ENCODE measurements around the gene CFL1.

Gene CFL1

DNA sequence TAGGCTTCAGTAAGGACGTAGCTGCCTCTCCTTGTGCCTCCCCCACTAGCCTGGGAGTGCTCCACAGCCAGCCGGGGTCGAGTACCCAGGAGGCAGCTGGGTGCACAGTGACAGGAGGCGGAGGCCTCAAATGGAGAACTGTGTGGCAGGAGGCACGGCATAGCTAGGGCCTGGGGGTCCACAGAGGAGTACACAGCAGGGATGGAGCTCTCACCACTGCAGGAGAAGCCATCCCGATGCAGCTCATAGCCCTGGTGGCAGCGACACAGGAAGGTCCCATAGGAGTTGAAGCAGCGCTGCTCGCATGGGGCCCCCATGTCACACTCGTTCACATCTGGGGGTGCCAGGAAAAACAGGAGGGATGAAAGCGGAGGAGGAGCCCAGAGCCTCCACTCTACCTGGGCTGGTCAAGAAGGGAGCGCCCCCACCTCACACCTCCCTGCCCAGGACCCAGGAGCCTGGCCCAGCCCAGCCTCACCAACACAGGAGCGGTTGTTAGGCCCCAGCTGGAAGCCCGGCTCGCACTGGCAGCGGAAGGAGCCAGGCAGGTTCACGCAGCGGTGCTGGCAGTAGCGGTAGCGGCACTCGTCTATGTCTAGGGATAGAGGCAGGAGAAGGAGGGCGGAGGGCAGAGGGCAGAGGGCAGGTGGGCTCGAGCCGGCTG is 11.8 kb upstream of the CFL1 start:
- Histone ChIP-seq H3K27me3 (ENCODE audit: control insufficient read depth in 1 of 2, insufficient read depth in 2 of 2, low read length in 2 of 2) (no peaks in the 10 kb centered on the region), H3K27ac (ENCODE audit: low read depth, low read length) (no peak overlapping the region), H3K4me1 (ENCODE audit: control insufficient read depth in 1 of 2, insufficient read depth in 2 of 2, low read length in 2 of 2) (peaks cover 12 to 17% of the 10 kb centered on the region in 2 donors), H3K4me3 (ENCODE audit: low read depth in 1 of 2, low read length in 2 of 2) (no peak overlapping the region), H3K9me3 (ENCODE audit: control insufficient read depth in 1 of 2, low read length in 2 of 2) (no peaks in the 10 kb centered on the region), H3K36me3 (ENCODE audit: control insufficient read depth in 1 of 2, insufficient read depth in 2 of 2, low read length in 2 of 2) (peaks cover 22 to 30% of the 10 kb centered on the region in 2 donors), H3K9ac (ENCODE audit: low read depth in 1 of 2, low read length in 2 of 2) (no peak overlapping the region)

DNA sequence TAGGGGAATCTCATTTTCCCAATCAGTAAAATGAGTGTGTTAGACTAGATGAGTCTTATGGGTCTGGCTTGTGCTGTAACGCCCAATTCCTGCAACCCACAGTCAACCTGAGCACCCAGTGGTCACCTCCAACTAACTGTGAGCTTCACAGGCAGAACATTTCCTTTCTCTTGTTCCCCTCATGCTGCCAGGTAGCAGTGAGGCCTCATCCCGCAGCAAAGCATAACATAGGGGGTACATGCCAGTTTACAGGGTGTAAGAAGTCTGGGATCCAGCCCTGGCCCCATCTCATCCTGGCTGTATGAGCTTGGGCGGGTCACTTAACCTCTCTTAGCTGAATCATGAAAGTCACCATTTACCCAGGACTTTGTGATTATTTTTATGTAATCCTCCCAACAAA is 10.9 kb upstream of the CFL1 start:
- H3K36me3 ChIP-seq (ENCODE audit: control insufficient read depth in 1 of 2, insufficient read depth in 2 of 2, low read length in 2 of 2): peaks cover 31 to 39% of the 10 kb centered on the region in 2 donors
- peaks cover 12 to 17% of the 10 kb centered on the region in 2 donors for H3K4me1 ChIP-seq (ENCODE audit: control insufficient read depth in 1 of 2, insufficient read depth in 2 of 2, low read length in 2 of 2)
- no peaks in the 10 kb centered on the region for H3K27me3 ChIP-seq (ENCODE audit: control insufficient read depth in 1 of 2, insufficient read depth in 2 of 2, low read length in 2 of 2)
- H3K4me3 ChIP-seq (ENCODE audit: low read depth in 1 of 2, low read length in 2 of 2): no peak overlapping the region
- H3K27ac ChIP-seq (ENCODE audit: low read depth, low read length): no peak overlapping the region
- no peak overlapping the region for H3K9ac ChIP-seq (ENCODE audit: low read depth in 1 of 2, low read length in 2 of 2)
- no peaks in the 10 kb centered on the region for H3K9me3 ChIP-seq (ENCODE audit: control insufficient read depth in 1 of 2, low read length in 2 of 2)

DNA sequence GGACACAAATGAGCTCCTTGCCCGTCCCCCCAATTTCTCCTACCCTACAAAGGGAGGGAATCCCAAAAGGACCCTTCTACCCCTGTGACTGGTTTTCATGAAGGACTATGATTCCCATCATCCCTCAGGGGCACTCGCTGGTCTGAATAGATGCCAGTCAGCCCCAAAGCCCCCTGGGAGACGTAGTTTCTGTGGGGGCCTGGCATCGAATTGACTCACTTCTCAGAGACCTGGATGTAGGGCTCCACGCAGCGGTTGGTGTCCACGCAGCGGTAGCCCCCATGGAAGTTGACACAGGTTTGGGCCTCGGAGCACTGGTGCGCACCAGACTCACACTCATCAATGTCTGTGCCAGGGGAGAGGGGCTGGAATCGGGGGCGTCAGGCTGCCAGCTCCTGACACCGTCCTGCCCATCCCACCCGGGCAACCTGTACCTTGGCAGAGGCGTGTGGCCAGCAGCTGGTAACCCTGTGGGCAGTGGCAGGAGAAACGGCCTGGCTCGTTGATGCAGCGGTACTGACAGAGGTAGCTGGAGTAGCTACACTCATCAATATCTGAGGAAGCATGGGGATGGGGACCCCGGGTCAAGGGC is 10.2 kb upstream of the CFL1 start:
- Histone ChIP-seq H3K27ac (ENCODE audit: low read depth, low read length) (no peak overlapping the region), H3K4me1 (ENCODE audit: control insufficient read depth in 1 of 2, insufficient read depth in 2 of 2, low read length in 2 of 2) (peaks cover 9 to 17% of the 10 kb centered on the region in 2 donors), H3K4me3 (ENCODE audit: low read depth in 1 of 2, low read length in 2 of 2) (no peak overlapping the region), H3K27me3 (ENCODE audit: control insufficient read depth in 1 of 2, insufficient read depth in 2 of 2, low read length in 2 of 2) (no peaks in the 10 kb centered on the region), H3K9me3 (ENCODE audit: control insufficient read depth in 1 of 2, low read length in 2 of 2) (no peaks in the 10 kb centered on the region), H3K36me3 (ENCODE audit: control insufficient read depth in 1 of 2, insufficient read depth in 2 of 2, low read length in 2 of 2) (peaks cover 38 to 46% of the 10 kb centered on the region in 2 donors), H3K9ac (ENCODE audit: low read depth in 1 of 2, low read length in 2 of 2) (no peak overlapping the region)

DNA sequence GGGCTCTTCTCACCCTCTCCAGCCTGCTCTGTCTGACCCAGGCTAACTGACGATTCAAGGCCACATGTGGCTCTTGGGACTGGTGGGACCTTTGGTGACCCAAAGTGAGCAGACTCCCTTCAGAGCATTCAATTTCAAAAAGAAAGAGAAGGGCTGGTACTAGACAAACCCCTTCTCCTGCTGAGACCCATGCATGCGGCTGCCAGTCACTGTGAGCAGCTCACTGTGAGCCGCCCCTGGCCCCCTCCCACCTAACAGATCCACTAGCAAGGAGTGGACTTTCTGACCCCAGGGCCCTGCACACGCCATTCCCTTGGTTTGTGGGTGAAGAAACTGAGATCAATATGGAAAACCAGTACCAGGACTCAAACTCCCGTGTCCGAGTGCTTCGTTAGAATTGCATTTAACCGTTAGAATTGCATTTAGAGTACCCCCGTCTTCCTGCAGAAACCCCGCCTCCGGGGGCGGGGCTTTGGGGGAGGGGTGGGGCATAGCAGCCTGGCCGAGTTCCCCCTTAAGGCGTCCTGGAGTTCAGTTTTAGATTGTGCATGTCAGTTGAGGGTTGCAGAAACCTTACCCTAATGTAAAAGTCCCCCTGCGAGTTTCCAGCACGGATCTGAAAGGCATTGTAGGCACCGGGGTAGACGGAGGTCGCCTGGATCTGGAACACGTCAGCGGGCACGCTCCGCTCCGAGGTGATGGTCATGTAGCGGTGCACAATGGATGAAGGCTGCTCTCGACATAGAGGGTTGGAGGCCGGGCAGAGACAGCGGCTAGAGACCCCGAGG is 9.5 kb upstream of the CFL1 start:
- Histone ChIP-seq H3K27ac (ENCODE audit: low read depth, low read length) (no peak overlapping the region), H3K4me1 (ENCODE audit: control insufficient read depth in 1 of 2, insufficient read depth in 2 of 2, low read length in 2 of 2) (peaks cover 5 to 17% of the 10 kb centered on the region in 2 donors), H3K9me3 (ENCODE audit: control insufficient read depth in 1 of 2, low read length in 2 of 2) (no peaks in the 10 kb centered on the region), H3K9ac (ENCODE audit: low read depth in 1 of 2, low read length in 2 of 2) (no peak overlapping the region), H3K36me3 (ENCODE audit: control insufficient read depth in 1 of 2, insufficient read depth in 2 of 2, low read length in 2 of 2) (peaks cover 39 to 53% of the 10 kb centered on the region in 2 donors), H3K27me3 (ENCODE audit: control insufficient read depth in 1 of 2, insufficient read depth in 2 of 2, low read length in 2 of 2) (no peaks in the 10 kb centered on the region), H3K4me3 (ENCODE audit: low read depth in 1 of 2, low read length in 2 of 2) (no peak overlapping the region)

DNA sequence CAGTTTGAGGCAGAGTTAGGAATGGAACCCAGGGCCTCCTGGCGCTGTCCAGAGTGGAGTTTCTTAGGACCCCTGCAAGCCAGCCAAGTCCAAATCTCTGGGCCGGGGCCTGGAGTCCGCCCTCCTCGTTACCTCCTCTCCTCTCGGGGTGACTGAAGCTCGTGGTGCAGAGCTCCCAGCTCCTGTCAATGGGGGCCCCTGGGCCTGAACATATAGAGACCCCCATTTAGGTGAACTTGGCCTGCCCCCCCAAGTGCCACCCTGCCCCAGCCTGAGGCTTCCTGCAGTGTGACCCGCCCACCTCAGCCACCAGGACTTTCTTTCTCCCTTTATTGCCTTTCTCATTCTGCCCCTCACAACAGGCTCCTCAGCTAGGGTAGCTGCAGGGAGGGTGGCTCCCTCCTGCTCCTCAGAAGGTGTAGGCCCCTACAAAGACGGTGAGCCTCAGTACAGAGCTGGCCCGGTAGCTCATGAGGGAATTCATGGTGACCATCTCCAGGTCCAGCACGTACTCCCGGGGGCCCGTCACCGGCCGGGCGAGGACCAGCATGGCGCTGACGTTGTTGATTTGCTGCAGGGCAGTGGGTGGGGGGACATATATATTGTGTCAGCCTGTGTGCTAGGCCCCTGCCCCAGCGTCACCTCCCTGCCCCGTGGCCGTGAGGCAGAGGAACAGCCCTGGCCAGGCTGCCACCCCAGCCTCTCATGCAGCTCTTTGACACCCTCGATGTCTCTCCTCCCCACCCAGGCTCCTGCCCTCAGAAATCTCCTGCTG is 8.7 kb upstream of the CFL1 start:
- Histone ChIP-seq H3K9me3 (ENCODE audit: control insufficient read depth in 1 of 2, low read length in 2 of 2) (no peaks in the 10 kb centered on the region), H3K27me3 (ENCODE audit: control insufficient read depth in 1 of 2, insufficient read depth in 2 of 2, low read length in 2 of 2) (no peaks in the 10 kb centered on the region), H3K36me3 (ENCODE audit: control insufficient read depth in 1 of 2, insufficient read depth in 2 of 2, low read length in 2 of 2) (peaks cover 39 to 59% of the 10 kb centered on the region in 2 donors), H3K4me1 (ENCODE audit: control insufficient read depth in 1 of 2, insufficient read depth in 2 of 2, low read length in 2 of 2) (peaks cover 6 to 22% of the 10 kb centered on the region in 2 donors), H3K9ac (ENCODE audit: low read depth in 1 of 2, low read length in 2 of 2) (no peak overlapping the region), H3K4me3 (ENCODE audit: low read depth in 1 of 2, low read length in 2 of 2) (no peak overlapping the region), H3K27ac (ENCODE audit: low read depth, low read length) (no peak overlapping the region)

DNA sequence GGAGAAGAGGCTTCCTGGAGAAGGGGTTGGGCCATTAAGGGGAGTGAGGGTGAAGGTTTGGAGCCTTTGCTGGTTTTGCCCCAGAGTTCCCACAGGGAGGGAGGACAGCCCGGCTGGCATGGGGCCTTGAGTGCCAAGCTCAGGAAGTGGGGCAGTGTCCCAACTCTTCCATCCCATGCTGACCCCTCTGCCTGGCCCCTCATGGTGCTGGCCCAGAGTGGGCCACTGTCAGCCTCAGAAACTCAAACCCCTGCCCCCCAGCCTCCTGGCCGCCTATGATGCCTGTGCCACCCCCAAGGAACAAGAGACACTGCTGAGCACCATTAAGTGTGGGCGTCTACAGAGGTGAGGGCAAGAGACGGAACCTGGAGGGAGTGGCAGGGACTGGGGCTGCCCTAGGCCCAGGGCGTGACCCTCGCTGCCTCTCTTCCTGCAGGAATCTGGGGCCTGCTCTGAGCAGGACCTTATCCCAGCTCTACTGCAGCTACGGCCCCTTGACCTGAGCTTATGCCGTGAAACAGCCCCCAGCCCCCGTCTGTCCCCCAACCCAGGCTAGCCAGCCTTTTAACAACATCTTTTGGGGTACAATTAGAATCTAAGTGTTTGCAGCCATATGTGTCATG is 7.7 kb upstream of the CFL1 start:
- H3K9ac ChIP-seq (ENCODE audit: low read depth in 1 of 2, low read length in 2 of 2): no peak overlapping the region
- no peak overlapping the region for H3K27ac ChIP-seq (ENCODE audit: low read depth, low read length)
- H3K27me3 ChIP-seq (ENCODE audit: control insufficient read depth in 1 of 2, insufficient read depth in 2 of 2, low read length in 2 of 2): no peaks in the 10 kb centered on the region
- H3K9me3 ChIP-seq (ENCODE audit: control insufficient read depth in 1 of 2, low read length in 2 of 2): no peaks in the 10 kb centered on the region
- no peak overlapping the region for H3K4me3 ChIP-seq (ENCODE audit: low read depth in 1 of 2, low read length in 2 of 2)
- peaks cover 15 to 20% of the 10 kb centered on the region in 2 donors for H3K4me1 ChIP-seq (ENCODE audit: control insufficient read depth in 1 of 2, insufficient read depth in 2 of 2, low read length in 2 of 2)
- H3K36me3 ChIP-seq (ENCODE audit: control insufficient read depth in 1 of 2, insufficient read depth in 2 of 2, low read length in 2 of 2): peaks cover 39 to 59% of the 10 kb centered on the region in 2 donors

DNA sequence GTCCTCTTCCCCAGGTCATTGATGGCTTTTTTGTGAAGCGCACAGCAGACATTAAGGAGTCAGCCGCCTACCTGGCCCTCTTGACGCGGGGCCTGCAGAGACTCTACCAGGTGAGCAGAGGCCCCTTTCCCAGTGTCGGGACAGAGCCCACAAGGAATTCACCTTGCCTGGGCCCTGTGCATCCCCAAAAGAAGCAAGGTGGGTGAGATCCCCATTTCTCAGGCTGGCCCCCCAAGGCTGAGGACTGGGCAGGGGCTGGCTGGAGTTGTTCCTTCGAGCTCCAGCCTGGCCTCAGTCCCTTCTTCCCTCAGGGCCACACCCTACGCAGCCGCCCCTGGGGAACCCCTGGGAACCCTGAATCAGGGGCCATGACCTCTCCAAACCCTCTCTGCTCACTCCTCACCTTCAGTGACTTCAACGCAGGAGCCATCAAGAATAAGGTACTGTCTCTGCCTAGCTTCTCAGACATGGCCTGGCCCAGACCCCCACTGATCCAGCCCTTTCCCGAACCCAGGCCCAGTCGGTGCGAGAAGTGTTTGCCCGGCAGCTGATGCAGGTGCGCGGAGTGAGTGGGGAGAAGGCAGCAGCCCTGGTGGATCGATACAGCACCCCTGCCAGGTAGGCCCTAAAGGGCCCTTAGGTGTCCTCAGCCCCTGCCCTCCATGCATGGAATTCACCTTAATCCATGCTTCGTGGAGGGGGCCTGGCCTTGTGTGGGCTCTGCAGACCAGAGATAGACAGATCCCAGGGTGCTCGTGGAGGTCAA is 6.9 kb upstream of the CFL1 start:
- no peak overlapping the region for H3K9ac ChIP-seq (ENCODE audit: low read depth in 1 of 2, low read length in 2 of 2)
- H3K4me1 ChIP-seq (ENCODE audit: control insufficient read depth in 1 of 2, insufficient read depth in 2 of 2, low read length in 2 of 2): peaks cover 13 to 18% of the 10 kb centered on the region in 2 donors
- no peaks in the 10 kb centered on the region for H3K9me3 ChIP-seq (ENCODE audit: control insufficient read depth in 1 of 2, low read length in 2 of 2)
- H3K36me3 ChIP-seq (ENCODE audit: control insufficient read depth in 1 of 2, insufficient read depth in 2 of 2, low read length in 2 of 2): peaks cover 39 to 59% of the 10 kb centered on the region in 2 donors
- H3K27me3 ChIP-seq (ENCODE audit: control insufficient read depth in 1 of 2, insufficient read depth in 2 of 2, low read length in 2 of 2): no peaks in the 10 kb centered on the region
- no peak overlapping the region for H3K4me3 ChIP-seq (ENCODE audit: low read depth in 1 of 2, low read length in 2 of 2)
- no peak overlapping the region for H3K27ac ChIP-seq (ENCODE audit: low read depth, low read length)

DNA sequence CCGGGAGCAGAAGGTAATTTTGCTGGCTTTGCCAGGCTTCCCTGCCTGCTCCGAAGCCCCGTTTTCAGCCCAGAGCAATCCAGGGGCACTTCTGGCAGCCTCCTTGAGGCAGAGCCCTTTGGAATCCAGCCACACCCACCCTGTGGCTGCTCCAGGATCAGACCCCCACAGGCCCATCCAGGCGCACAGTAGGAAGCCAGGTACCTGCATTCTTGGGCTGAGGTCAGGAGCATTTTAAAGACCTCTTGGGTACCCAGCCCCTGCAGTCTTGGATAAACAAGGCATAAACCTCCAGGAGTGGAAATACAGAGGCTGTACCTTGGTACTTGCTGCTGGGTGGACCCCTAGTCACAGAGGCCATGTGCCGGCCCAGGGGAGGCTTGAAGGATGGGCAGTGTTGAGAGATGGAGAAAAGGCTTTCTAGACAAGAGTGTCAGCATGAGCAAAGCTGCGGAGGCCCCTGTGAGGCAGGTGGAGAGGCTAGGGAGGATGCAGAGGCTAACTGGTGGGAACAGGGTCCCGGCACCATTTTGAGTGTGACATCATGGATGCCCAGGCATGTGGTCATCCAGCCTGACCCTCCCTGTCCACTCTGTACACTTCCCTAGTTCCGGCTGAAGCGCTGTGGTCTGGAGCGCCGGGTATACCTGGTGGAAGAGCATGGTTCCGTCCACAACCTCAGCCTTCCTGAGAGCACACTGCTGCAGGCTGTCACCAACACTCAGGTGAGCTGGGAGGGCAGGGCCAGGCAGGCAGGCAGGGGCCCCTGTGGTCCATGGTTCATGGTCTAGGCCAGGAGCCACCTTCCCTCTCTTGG is 6.1 kb upstream of the CFL1 start:
- Histone ChIP-seq H3K4me1 (ENCODE audit: control insufficient read depth in 1 of 2, insufficient read depth in 2 of 2, low read length in 2 of 2) (peaks cover 13 to 19% of the 10 kb centered on the region in 2 donors), H3K36me3 (ENCODE audit: control insufficient read depth in 1 of 2, insufficient read depth in 2 of 2, low read length in 2 of 2) (peaks cover 39 to 59% of the 10 kb centered on the region in 2 donors), H3K27ac (ENCODE audit: low read depth, low read length) (no peak overlapping the region), H3K9ac (ENCODE audit: low read depth in 1 of 2, low read length in 2 of 2) (no peak overlapping the region), H3K9me3 (ENCODE audit: control insufficient read depth in 1 of 2, low read length in 2 of 2) (no peaks in the 10 kb centered on the region), H3K27me3 (ENCODE audit: control insufficient read depth in 1 of 2, insufficient read depth in 2 of 2, low read length in 2 of 2) (no peaks in the 10 kb centered on the region), H3K4me3 (ENCODE audit: low read depth in 1 of 2, low read length in 2 of 2) (no peak overlapping the region)
